MM.1S (cell line): Measurements from ENCODE around the gene WFDC1.

ENCODE experiments used
- CTCF ChIP-seq: fragments of 300-600 bp; sonication (generic); IDR thresholded peaks from 2 replicates; pipeline ENCODE4 v1.5.1; 2016; ENCODE audit warnings: antibody characterized with exemption, low read length, mixed read lengths
- EZH2 ChIP-seq: fragments of 300-600 bp; sonication (generic); optimal IDR thresholded peaks from 2 replicates; pipeline ENCODE3; 2017; ENCODE audit warnings: low read depth, mild to moderate bottlenecking, antibody characterized with exemption, low read length, mixed read lengths

DNA sequence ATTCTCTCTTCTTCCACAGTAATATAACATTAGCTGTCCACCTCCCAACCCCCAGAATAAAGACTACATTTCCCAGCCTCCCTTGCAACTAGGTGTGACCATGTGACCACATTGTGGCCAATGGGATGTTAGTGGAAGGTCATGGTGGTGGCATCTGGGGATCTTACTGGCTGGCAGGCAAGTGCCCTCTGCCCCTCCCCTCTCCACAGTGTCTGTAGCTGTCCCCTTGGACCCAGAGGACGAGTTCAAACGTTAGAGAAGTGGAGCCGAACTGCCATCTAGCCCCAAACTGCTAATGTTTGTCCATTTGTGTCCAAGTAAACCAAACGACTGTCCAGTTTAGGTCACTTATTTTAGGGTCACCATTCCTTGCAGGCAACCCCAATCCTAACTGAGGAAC is 28.2 kb upstream of the WFDC1 start:
- TF ChIP-seq EZH2 (no peak), CTCF (no peak)
